BLaER1 (cell line): ENCODE data around the gene CDC42EP5.

Experiments used
- H3K27ac ChIP-seq: shearing (Covaris generic); formaldehyde crosslinking; 2 replicates; pipeline ENCODE4 v1.8.1; 2022
- H3K27me3 ChIP-seq: shearing (Covaris generic); formaldehyde crosslinking; 2 replicates; pipeline ENCODE4 v1.8.1; 2022
- H3K36me3 ChIP-seq: shearing (Covaris generic); formaldehyde crosslinking; 2 replicates; pipeline ENCODE4 v1.8.1; 2022
- H3K4me1 ChIP-seq: shearing (Covaris generic); formaldehyde crosslinking; 2 replicates; pipeline ENCODE4 v1.8.1; 2022
- H3K4me2 ChIP-seq: shearing (Covaris generic); formaldehyde crosslinking; 2 replicates; pipeline ENCODE4 v1.8.1; 2022
- H3K4me3 ChIP-seq: shearing (Covaris generic); formaldehyde crosslinking; 2 replicates; pipeline ENCODE4 v1.8.1; 2022
- H3K9ac ChIP-seq: shearing (Covaris generic); formaldehyde crosslinking; 2 replicates; pipeline ENCODE4 v1.8.1; 2022
- H3K9me3 ChIP-seq: shearing (Covaris generic); formaldehyde crosslinking; 2 replicates; pipeline ENCODE4 v1.8.1; 2022
- H4K20me1 ChIP-seq: shearing (Covaris generic); formaldehyde crosslinking; 2 replicates; pipeline ENCODE4 v1.8.1; 2022
- Cebpa-rat ChIP-seq: shearing (Covaris generic); IDR thresholded peaks from 2 replicates; pipeline ENCODE4 v1.8.1; 2022

Gene CDC42EP5

DNA sequence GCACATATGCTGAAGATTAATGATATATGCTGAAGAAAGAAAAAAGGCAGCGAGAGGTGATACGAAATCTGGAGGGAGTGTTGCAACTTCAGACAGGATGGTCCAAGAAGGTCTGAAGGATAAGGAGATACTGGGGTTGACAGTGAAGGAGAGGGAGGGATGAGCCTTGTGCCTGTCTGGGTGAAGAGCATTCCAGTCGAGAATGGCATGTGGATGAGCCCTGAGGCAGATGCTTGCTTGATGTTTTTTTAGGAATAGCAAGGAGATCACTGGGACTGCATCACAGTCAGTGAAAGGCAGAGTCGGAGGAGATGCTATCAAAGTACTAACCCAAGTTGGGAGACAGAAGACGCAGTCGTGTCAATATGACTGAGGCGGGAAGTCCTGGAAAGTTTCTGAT, 16.2 kb upstream of the CDC42EP5 start:
- H3K27me3 ChIP-seq: no peaks in the 10 kb centered on the region
- peaks cover 51% of the 10 kb centered on the region for H3K4me1 ChIP-seq

DNA sequence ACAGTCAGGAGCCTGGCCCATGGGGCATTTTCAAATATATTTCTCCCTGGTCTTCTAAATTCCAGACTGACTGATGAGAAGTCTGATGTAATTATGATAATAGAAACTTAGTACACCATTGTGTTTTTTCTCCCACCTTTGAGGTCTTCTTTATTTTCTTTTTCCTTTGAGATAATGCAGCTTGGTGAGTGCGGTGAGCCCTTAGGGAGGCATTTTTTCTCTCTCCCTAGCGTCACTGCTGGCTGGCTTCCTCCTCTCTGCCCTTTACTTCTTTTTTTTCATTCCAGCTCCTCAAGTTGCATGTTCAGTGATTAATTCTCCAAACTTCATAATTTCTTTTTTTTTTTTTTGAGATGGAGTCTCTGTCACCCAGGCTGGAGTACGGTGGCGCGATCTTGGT, 12.8 kb upstream of the CDC42EP5 start:
- Histone ChIP-seq H3K27ac (no peak overlapping the region), H3K4me3 (no peak overlapping the region), H3K36me3 (no peaks in the 10 kb centered on the region), H4K20me1 (no peaks in the 10 kb centered on the region), H3K4me1 (peaks cover 48% of the 10 kb centered on the region), H3K4me2 (peak overlapping the region; percentile 39), H3K9ac (no peak overlapping the region), H3K9me3 (no peaks in the 10 kb centered on the region), H3K27me3 (no peaks in the 10 kb centered on the region)
- no peak for TF ChIP-seq Cebpa-rat

More for the DNA sequence above, 16.2 kb upstream of the CDC42EP5 start:
- H3K9ac ChIP-seq: no peak overlapping the region
- H4K20me1 ChIP-seq: no peaks in the 10 kb centered on the region
- H3K36me3 ChIP-seq: no peaks in the 10 kb centered on the region
- H3K9me3 ChIP-seq: no peaks in the 10 kb centered on the region
- H3K27ac ChIP-seq: no peak overlapping the region
- no peak for TF ChIP-seq Cebpa-rat
- H3K4me2 ChIP-seq: no peak overlapping the region
- H3K4me3 ChIP-seq: no peak overlapping the region

DNA sequence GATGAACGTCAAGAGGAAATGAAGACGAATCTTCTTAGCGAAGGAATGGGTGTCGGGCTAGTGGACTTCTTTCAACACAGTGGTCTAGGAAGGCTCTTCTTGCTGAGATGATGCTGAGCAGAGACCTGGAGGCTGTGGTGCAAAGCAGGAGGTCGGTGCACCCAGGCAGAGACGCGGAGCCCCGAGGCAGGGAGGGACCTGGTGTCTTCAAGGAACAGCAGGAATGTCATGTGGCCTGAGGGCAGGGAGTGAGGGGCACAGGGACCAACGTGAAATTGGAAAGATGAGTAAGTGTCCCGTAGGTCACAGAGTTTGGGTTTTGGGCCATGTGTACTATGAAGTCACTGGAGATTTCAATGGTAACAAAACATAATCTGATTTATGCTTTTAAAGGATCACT, 11.4 kb upstream of the CDC42EP5 start:
- H3K27me3 ChIP-seq: no peaks in the 10 kb centered on the region
- no peak overlapping the region for H3K27ac ChIP-seq
- no peaks in the 10 kb centered on the region for H3K9me3 ChIP-seq
- no peak for TF ChIP-seq Cebpa-rat
- H3K4me2 ChIP-seq: no peak overlapping the region
- no peaks in the 10 kb centered on the region for H3K36me3 ChIP-seq
- no peak overlapping the region for H3K4me3 ChIP-seq
- H4K20me1 ChIP-seq: no peaks in the 10 kb centered on the region
- peaks cover 51% of the 10 kb centered on the region for H3K4me1 ChIP-seq
- H3K9ac ChIP-seq: no peak overlapping the region

DNA sequence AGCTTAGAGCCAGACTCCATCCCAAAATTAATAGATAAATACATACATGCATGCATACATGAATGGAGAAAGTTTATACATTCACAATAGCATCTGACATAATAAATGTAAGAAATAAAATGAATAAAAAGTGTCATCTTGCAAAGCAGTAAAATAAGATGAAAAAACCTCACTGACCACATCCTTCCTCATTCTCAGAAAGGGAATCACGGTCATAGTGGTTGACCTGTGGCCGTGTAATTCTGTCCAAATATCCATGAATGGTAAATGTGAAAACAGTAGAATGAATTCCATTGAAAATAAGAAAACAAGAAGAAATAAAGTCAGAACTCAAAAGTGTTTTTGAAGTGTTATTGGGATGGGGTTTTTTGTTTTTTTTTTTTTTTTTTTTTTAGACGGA, 9.8 kb upstream of the CDC42EP5 start:
- Histone ChIP-seq H4K20me1 (no peaks in the 10 kb centered on the region), H3K4me3 (no peak overlapping the region), H3K27ac (no peak overlapping the region), H3K9ac (no peak overlapping the region), H3K9me3 (no peaks in the 10 kb centered on the region), H3K4me2 (peak overlapping the region; percentile 65), H3K27me3 (no peaks in the 10 kb centered on the region), H3K36me3 (no peaks in the 10 kb centered on the region), H3K4me1 (peaks cover 51% of the 10 kb centered on the region)
- TF ChIP-seq Cebpa-rat: no peak

DNA sequence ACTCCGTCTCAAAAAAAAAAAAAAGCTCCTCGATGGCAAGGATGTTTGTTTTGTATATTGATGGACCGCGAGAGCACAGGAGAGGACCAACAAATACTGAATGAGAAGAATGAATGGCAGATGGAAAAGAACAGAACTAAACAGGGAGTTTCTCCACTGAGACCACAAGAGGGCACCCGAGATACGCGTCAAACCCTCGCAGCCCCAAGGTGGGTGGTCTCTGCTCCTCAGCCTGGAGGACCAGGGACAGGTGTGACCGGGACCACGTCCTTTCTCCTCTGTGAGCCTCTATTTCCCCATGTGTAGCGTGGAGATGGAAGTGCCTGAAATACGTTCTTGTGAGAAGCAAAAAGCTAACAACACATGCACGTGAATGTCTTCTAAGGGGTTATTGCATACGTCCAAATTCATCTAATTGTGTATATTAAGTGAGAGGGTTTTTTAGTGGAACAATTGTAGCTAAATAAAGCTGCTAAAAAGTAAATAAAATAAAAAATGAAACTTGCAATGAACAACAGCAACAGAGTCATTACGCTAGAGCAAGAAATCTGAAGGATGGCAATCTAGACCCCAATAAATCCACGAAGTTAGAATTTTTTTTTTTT, 8.3 kb upstream of the CDC42EP5 start:
- Histone ChIP-seq H3K4me2 (peak overlapping the region; percentile 40; the same call in 1 of the 2 replicates), H3K9me3 (no peaks in the 10 kb centered on the region), H3K36me3 (no peaks in the 10 kb centered on the region), H3K4me3 (no peak overlapping the region), H3K4me1 (peaks cover 51% of the 10 kb centered on the region), H3K27me3 (no peaks in the 10 kb centered on the region), H3K9ac (no peak overlapping the region), H4K20me1 (no peaks in the 10 kb centered on the region), H3K27ac (no peak overlapping the region)
- TF ChIP-seq Cebpa-rat: no peak

DNA sequence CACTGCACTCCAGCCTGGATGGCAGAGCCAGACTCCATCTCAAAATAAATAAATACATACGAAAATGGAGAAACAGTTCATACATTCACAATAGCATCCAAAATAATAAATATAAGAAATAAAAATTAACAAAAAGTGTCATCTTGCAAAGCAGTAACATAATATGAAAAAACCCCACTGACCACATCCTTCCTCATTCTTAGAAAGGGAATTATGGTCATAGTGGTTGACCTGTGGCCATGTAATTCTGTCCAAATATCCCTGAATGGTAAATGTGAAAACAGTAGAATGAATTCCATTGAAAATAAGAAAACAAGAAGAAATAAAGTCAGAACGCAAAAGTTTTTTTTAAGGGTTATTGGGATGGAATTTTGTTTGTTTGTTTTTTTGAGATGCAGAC, 7.0 kb upstream of the CDC42EP5 start:
- no peaks in the 10 kb centered on the region for H3K36me3 ChIP-seq
- no peak overlapping the region for H3K4me2 ChIP-seq
- H3K27ac ChIP-seq: no peak overlapping the region
- TF ChIP-seq Cebpa-rat: no peak
- no peaks in the 10 kb centered on the region for H3K9me3 ChIP-seq
- H3K27me3 ChIP-seq: no peaks in the 10 kb centered on the region
- H3K9ac ChIP-seq: no peak overlapping the region
- peaks cover 39% of the 10 kb centered on the region for H3K4me1 ChIP-seq
- no peak overlapping the region for H3K4me3 ChIP-seq
- no peaks in the 10 kb centered on the region for H4K20me1 ChIP-seq

DNA sequence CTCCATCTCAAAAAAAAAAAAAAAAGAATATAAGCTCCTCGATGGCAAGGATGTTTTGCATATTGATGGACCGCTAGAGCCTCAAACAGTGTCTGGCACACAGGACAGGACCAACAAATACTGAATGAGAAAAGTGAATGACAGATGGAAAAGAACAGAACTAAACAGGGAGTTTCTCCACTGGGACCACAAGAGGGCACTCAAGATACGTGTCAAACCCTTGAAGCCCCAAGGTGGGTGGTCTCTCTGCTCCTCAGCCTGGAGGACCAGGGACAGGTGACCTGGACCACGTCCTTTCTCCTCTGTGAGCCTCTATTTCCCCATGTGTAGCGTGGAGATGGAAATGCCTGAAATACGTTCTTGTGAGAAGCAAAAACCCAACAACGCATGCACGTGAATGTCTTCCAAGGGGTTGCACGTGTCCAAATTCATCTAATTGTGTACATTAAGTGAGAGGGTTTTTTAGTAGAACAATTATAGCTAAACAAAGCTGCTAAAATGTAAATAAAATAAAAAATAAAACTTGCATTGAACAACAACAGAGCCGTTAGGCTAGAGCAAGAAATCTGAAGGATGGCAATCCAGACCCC, 5.7 kb upstream of the CDC42EP5 start:
- no peak for TF ChIP-seq Cebpa-rat
- no peak overlapping the region for H3K9ac ChIP-seq
- H3K27ac ChIP-seq: no peak overlapping the region
- no peaks in the 10 kb centered on the region for H3K36me3 ChIP-seq
- H3K4me3 ChIP-seq: no peak overlapping the region
- no peaks in the 10 kb centered on the region for H3K27me3 ChIP-seq
- H4K20me1 ChIP-seq: no peaks in the 10 kb centered on the region
- H3K4me1 ChIP-seq: peaks cover 42% of the 10 kb centered on the region
- no peaks in the 10 kb centered on the region for H3K9me3 ChIP-seq
- H3K4me2 ChIP-seq: no peak overlapping the region

DNA sequence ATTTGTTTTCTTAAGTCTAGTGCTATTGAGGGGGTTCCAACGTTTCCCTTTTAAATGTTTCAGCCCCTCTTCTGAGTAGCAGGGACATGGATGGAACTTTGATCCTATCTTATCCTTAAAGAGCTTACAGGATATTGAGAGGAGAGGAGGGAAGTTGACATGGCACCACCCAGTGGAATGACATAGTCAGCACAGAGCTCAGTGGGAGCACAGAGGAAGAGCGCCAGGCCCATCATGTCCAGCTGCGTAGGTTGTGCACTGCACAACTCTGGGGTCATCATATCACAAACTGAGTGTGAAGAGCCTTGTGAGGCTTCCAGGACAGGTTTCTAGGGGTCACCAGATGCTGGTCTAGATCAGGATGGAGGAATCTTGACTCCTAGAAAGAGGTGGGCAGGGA, 4.6 kb upstream of the CDC42EP5 start:
- no peak overlapping the region for H3K27ac ChIP-seq
- peaks cover 42% of the 10 kb centered on the region for H3K4me1 ChIP-seq
- H3K4me2 ChIP-seq: no peak overlapping the region
- no peaks in the 10 kb centered on the region for H4K20me1 ChIP-seq
- H3K27me3 ChIP-seq: no peaks in the 10 kb centered on the region
- TF ChIP-seq Cebpa-rat: no peak
- no peak overlapping the region for H3K4me3 ChIP-seq
- no peaks in the 10 kb centered on the region for H3K36me3 ChIP-seq
- no peak overlapping the region for H3K9ac ChIP-seq
- no peaks in the 10 kb centered on the region for H3K9me3 ChIP-seq

DNA sequence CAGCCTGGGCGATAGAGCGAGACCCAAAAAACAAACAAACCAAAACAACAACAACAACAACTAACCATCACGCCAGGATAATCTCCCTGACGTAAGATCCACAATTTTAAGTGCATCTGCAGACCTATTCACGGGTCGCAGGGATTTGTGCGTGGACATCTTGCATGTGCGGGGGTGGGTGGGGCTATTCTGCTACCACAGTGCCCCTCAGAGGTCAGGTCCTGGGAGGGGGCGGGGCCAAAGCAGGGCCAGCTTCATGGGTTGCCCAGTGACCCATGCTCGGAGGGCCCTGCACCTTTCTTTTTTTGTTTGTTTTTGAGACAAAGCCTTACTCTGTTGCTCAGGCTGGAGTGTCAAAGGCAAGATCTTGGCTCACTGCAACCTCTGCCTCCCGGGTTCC, 2.6 kb upstream of the CDC42EP5 start:
- H3K9me3 ChIP-seq: no peaks in the 10 kb centered on the region
- H3K4me1 ChIP-seq: peaks cover 32% of the 10 kb centered on the region
- no peak overlapping the region for H3K4me3 ChIP-seq
- no peak overlapping the region for H3K4me2 ChIP-seq
- H3K27ac ChIP-seq: no peak overlapping the region
- H3K36me3 ChIP-seq: no peaks in the 10 kb centered on the region
- H3K27me3 ChIP-seq: no peaks in the 10 kb centered on the region
- H3K9ac ChIP-seq: no peak overlapping the region
- TF ChIP-seq Cebpa-rat: no peak
- H4K20me1 ChIP-seq: no peaks in the 10 kb centered on the region

DNA sequence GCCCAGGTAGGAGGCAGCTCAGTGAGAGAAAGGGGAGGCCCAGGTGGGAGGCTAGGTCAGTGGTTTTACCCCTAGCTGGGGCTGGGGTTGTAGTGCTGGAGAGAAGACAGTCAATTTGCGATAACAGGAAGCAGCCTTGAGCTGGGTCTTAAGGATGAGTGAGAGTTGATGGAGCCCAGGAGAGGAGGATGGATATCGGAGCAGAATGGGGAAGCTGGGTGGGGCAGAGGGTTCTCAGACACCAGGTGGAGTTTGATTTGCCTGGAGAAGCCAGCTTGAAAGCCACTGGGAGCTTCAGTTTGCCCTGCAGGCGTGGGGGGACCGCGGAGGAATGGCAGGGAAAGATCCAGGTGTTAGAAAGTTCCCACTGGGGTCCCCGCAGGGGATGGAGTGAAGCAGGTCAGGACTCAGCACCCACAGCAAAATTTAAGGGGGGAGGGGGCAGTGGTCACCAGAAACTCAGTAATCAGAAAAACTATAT, 836 bp upstream of the CDC42EP5 start:
- peak overlapping the region; percentile 80 for H3K4me2 ChIP-seq
- no peaks in the 10 kb centered on the region for H3K27me3 ChIP-seq
- no peaks in the 10 kb centered on the region for H4K20me1 ChIP-seq
- no peak overlapping the region for H3K9ac ChIP-seq
- H3K4me1 ChIP-seq: peaks cover 40% of the 10 kb centered on the region
- no peaks in the 10 kb centered on the region for H3K36me3 ChIP-seq
- no peak for TF ChIP-seq Cebpa-rat
- H3K27ac ChIP-seq: peak overlapping the region; percentile 68
- H3K4me3 ChIP-seq: no peak overlapping the region
- H3K9me3 ChIP-seq: no peaks in the 10 kb centered on the region
